Duodenal mucosa (tissue), 2 donors: ENCODE results near the gene KRTAP9-4.
"Not testable (repeated sequence)": the region's sequence is repeated elsewhere in the genome, so short reads cannot be mapped to it uniquely, and the experiment has no call there.

Source experiments
- H3K27ac ChIP-seq: one replicate; pipeline ENCODE4 v1.7.0; 2013; ENCODE audit warnings: low read depth, low read length
- H3K27me3 ChIP-seq, 2 donors: one replicate each; pipeline ENCODE4 v1.7.0; 2013; ENCODE audit warnings: low read length in 2 of 2, control low read depth in 1 of 2; ENCODE audit not compliant: insufficient read depth in 2 of 2, control insufficient read depth in 1 of 2
- H3K36me3 ChIP-seq, 2 donors: one replicate each; pipeline ENCODE4 v1.7.0; 2013; ENCODE audit warnings: low read length in 2 of 2, control low read depth in 1 of 2; ENCODE audit not compliant: insufficient read depth in 2 of 2, control insufficient read depth in 1 of 2
- H3K4me1 ChIP-seq, 2 donors: one replicate each; pipeline ENCODE4 v1.7.0; 2013; ENCODE audit warnings: low read length in 2 of 2, control low read depth in 1 of 2; ENCODE audit not compliant: insufficient read depth in 2 of 2, control insufficient read depth in 1 of 2
- H3K4me3 ChIP-seq, 2 donors: one replicate each; pipeline ENCODE4 v1.7.0; 2013; ENCODE audit warnings: low read length in 2 of 2, low read depth in 1 of 2
- H3K9ac ChIP-seq, 2 donors: one replicate each; pipeline ENCODE4 v1.7.0; 2013; ENCODE audit warnings: low read length in 2 of 2, low read depth in 1 of 2
- H3K9me3 ChIP-seq, 2 donors: one replicate each; pipeline ENCODE4 v1.7.0; 2013; ENCODE audit warnings: low read length in 2 of 2, control low read depth in 1 of 2; ENCODE audit not compliant: control insufficient read depth in 1 of 2

The KRTAP9-4 gene

GRCh38 chr17:41249637-41250240 is at the start of gene KRTAP9-4:
Gene KRTAP9-4 (plus strand): TSS chr17:41249687. CDS start chr17:41249721, 34 bp downstream.
- H3K27ac ChIP-seq, H3K4me3 ChIP-seq, H3K9ac ChIP-seq, H3K4me1 ChIP-seq, H3K27me3 ChIP-seq, H3K36me3 ChIP-seq, H3K9me3 ChIP-seq: not testable (repeated sequence)

- H3K9ac ChIP-seq = no peak overlapping the region
- no peaks in the 10 kb centered on the region for H3K36me3 ChIP-seq
- no peaks in the 10 kb centered on the region for H3K4me1 ChIP-seq
- H3K4me3 ChIP-seq = no peak overlapping the region
- no peak overlapping the region for H3K27ac ChIP-seq
- H3K9me3 ChIP-seq = no peaks in the 10 kb centered on the region
- peaks cover 5 to 12% of the 10 kb centered on the region in 2 donors for H3K27me3 ChIP-seq
Measured at GRCh38 chr17:41211845-41212466, 37.5 kb upstream of the KRTAP9-4 start.

- H3K4me3 ChIP-seq = no peak overlapping the region
- H3K9me3 ChIP-seq = no peaks in the 10 kb centered on the region
- no peak overlapping the region for H3K27ac ChIP-seq
- H3K9ac ChIP-seq = no peak overlapping the region
- no peaks in the 10 kb centered on the region for H3K36me3 ChIP-seq
- peaks cover 3 to 12% of the 10 kb centered on the region in 2 donors for H3K27me3 ChIP-seq
- H3K4me1 ChIP-seq = no peaks in the 10 kb centered on the region
Measured at GRCh38 chr17:41212524-41213169, 36.8 kb upstream of the KRTAP9-4 start.

GRCh38 chr17:41215681-41216080 is 33.8 kb upstream of the KRTAP9-4 start:
- no peaks in the 10 kb centered on the region for H3K36me3 ChIP-seq
- H3K4me3 ChIP-seq = no peak overlapping the region
- H3K9ac ChIP-seq = no peak overlapping the region
- no peak overlapping the region for H3K27ac ChIP-seq
- H3K27me3 ChIP-seq = peaks cover 0 to 8% of the 10 kb centered on the region in 2 donors
- no peaks in the 10 kb centered on the region for H3K4me1 ChIP-seq
- no peaks in the 10 kb centered on the region for H3K9me3 ChIP-seq

- Histone ChIP-seq H3K9me3 (no peaks in the 10 kb centered on the region), H3K9ac (no peak overlapping the region)
Measured at GRCh38 chr17:41223821-41224220, 25.7 kb upstream of the KRTAP9-4 start.

GRCh38 chr17:41226051-41226450 is 23.4 kb upstream of the KRTAP9-4 start:
- no peaks in the 10 kb centered on the region for H3K9me3 ChIP-seq
- H3K27ac ChIP-seq = no peak overlapping the region
- no peaks in the 10 kb centered on the region for H3K36me3 ChIP-seq
- H3K9ac ChIP-seq = no peak overlapping the region
- no peaks in the 10 kb centered on the region for H3K4me1 ChIP-seq
- H3K27me3 ChIP-seq = peaks cover 0 to 6% of the 10 kb centered on the region in 2 donors
- H3K4me3 ChIP-seq = no peak overlapping the region

More at GRCh38 chr17:41223821-41224220, 25.7 kb upstream of the KRTAP9-4 start:
- no peaks in the 10 kb centered on the region for H3K4me1 ChIP-seq
- peaks cover 0 to 6% of the 10 kb centered on the region in 2 donors for H3K27me3 ChIP-seq
- H3K4me3 ChIP-seq = no peak overlapping the region
- no peak overlapping the region for H3K27ac ChIP-seq
- H3K36me3 ChIP-seq = no peaks in the 10 kb centered on the region

GRCh38 chr17:41226598-41227095 is 22.8 kb upstream of the KRTAP9-4 start, which contains the start of gene KRTAP9-2:
Gene KRTAP9-2 (plus strand): TSS chr17:41226648. CDS start chr17:41226655, 7 bp downstream.
- H3K4me1 ChIP-seq, H3K4me3 ChIP-seq, H3K27me3 ChIP-seq, H3K27ac ChIP-seq, H3K9me3 ChIP-seq, H3K9ac ChIP-seq, H3K36me3 ChIP-seq: not testable (repeated sequence)

- Histone ChIP-seq H3K4me1 (no peaks in the 10 kb centered on the region), H3K9ac (no peak overlapping the region), H3K4me3 (no peak overlapping the region), H3K9me3 (no peaks in the 10 kb centered on the region), H3K36me3 (no peaks in the 10 kb centered on the region), H3K27me3 (peaks cover 6 to 17% of the 10 kb centered on the region in 2 donors), H3K27ac (no peak overlapping the region)
Measured at GRCh38 chr17:41230094-41230493, 19.4 kb upstream of the KRTAP9-4 start.

- Histone ChIP-seq H3K27ac (no peak overlapping the region), H3K36me3 (no peaks in the 10 kb centered on the region), H3K9me3 (no peaks in the 10 kb centered on the region), H3K9ac (no peak overlapping the region), H3K4me3 (no peak overlapping the region), H3K27me3 (peaks cover 6 to 17% of the 10 kb centered on the region in 2 donors), H3K4me1 (no peaks in the 10 kb centered on the region)
Measured at GRCh38 chr17:41231731-41232130, 17.8 kb upstream of the KRTAP9-4 start.

- not testable (repeated sequence) for H3K27ac ChIP-seq, H3K4me3 ChIP-seq, H3K36me3 ChIP-seq, H3K9me3 ChIP-seq, H3K4me1 ChIP-seq, H3K9ac ChIP-seq
- H3K27me3 ChIP-seq = peaks cover 6 to 17% of the 10 kb centered on the region in 2 donors
Measured at GRCh38 chr17:41232399-41233105, 16.9 kb upstream of the KRTAP9-4 start, which contains the start of gene KRTAP9-3. Gene KRTAP9-3 (plus strand): TSS chr17:41232449. CDS start chr17:41232502, 53 bp downstream.
